Measurements from ENCODE around the gene IQSEC3. TPM values are rescaled to one million over a fixed set of nuclear protein-coding genes. Genes with fewer than 3 reads are reported as not detected.

The IQSEC3 gene
- total and polyA plus RNA-seq, 2 of the 13 experiments (the other 11 are each of a cell fraction or from before 2014, with no cell fraction given): not detected

DNA sequence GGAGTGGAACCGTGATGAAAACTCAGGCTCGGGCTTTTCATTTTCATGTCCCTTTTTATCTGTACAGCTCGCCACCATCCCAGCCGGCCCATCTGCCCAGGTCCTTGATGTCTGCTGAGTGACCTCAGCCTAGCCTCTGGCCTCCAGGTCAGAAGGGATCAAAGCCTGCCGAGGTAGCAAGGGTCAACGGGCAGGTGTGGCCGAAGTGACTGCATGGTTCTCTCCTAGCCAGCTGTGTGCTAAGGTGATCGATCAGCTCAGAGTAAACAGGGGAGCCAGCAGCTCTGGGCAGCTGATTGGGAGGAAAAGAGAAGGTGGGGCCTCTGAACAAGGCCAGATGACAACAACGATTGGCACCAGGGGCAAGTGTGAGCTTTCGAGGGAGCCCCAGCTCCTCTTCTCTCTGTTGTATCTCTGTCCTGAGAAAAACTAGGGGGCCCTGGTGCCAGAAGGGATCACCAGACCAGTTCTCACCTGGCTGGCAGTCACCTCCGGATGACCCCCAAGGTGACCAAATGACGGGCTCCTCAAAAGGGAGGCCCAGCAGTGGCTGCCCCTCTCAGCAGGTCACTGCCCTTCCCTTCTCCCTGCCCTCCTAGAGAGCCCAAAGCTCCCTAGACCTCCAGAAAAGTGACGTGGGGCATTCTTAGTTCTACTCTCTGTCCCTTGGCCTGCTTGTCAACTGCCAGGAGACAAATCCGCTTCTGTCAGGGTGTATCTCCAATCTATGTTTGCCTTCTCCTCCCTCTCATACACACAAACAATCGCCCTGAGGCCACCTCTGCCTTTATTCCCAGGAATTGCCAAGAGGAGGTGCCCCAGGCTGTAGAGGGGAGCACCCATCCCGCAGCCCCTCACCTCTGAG, 143.9 kb downstream of the IQSEC3 start (continued):
- TF ChIP-seq KDM1A (CRISPR knock-in tag; IDR thresholded peaks at IDR 0.05) (peak; percentile 94), ZNF557 (CRISPR knock-in tag; IDR thresholded peaks at IDR 0.05) (no peak), ZNF225 (CRISPR knock-in tag; IDR thresholded peaks at IDR 0.05) (no peak; the same call in 1 of the 2 replicates), ZNF761 (CRISPR knock-in tag; conservative IDR thresholded peaks at IDR 0.05) (peak; percentile 93), TBX3 (IDR thresholded peaks at IDR 0.05; ENCODE audit: borderline replicate concordance) (peak; percentile 99), SMAD9 (CRISPR knock-in tag; IDR thresholded peaks at IDR 0.05) (no peak), ZNF207 (IDR thresholded peaks at IDR 0.05; ENCODE audit: borderline replicate concordance) (no peak), PRPF4 (IDR thresholded peaks at IDR 0.05; ENCODE audit: low read depth, low read length, poor library complexity, severe bottlenecking) (no peak), ZSCAN20 (CRISPR knock-in tag; IDR thresholded peaks at IDR 0.05; ENCODE audit: borderline replicate concordance) (no peak), CENPT (CRISPR knock-in tag; IDR thresholded peaks at IDR 0.05; ENCODE audit: low read depth) (no peak), SNRNP70 (IDR thresholded peaks at IDR 0.05; ENCODE audit: low read depth, low read length) (no peak), KLF16 (CRISPR knock-in tag; IDR thresholded peaks at IDR 0.05) (peak in 1 of 2 experiments; percentile 96; a peak in 2 of 4 replicates), TRAFD1 (CRISPR knock-in tag; IDR thresholded peaks at IDR 0.05; ENCODE audit: borderline replicate concordance) (peak; percentile 38; the same call in 1 of the 2 replicates), RBM39 (IDR thresholded peaks at IDR 0.05; ENCODE audit: low read depth, low read length, poor library complexity, severe bottlenecking) (peak; percentile 33), MAZ (IDR thresholded peaks at IDR 0.05; ENCODE audit: borderline replicate concordance, low read depth, low read length) (peak; percentile 36; the same call in 1 of the 2 replicates), MAZ (CRISPR knock-in tag; IDR thresholded peaks at IDR 0.05; ENCODE audit: low read depth) (peak; percentile 88), HIVEP1 (CRISPR knock-in tag; IDR thresholded peaks at IDR 0.05) (peak; percentile 93), XBP1 (CRISPR knock-in tag; IDR thresholded peaks at IDR 0.05) (no peak), WIZ (CRISPR knock-in tag; IDR thresholded peaks at IDR 0.05) (0 out of 2 replicates have a peak, but pooled peaks have one; percentile 80)
- TF ChIP-seq, protein P1, sequence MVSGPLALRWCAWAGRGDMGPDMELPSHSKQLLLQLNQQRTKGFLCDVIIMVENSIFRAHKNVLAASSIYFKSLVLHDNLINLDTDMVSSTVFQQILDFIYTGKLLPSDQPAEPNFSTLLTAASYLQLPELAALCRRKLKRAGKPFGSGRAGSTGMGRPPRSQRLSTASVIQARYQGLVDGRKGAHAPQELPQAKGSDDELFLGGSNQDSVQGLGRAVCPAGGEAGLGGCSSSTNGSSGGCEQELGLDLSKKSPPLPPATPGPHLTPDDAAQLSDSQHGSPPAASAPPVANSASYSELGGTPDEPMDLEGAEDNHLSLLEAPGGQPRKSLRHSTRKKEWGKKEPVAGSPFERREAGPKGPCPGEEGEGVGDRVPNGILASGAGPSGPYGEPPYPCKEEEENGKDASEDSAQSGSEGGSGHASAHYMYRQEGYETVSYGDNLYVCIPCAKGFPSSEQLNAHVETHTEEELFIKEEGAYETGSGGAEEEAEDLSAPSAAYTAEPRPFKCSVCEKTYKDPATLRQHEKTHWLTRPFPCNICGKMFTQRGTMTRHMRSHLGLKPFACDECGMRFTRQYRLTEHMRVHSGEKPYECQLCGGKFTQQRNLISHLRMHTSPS (CRISPR knock-in tag; IDR thresholded peaks at IDR 0.05; ENCODE audit: low read depth): peak; percentile 92
- TF ChIP-seq, protein P2, sequence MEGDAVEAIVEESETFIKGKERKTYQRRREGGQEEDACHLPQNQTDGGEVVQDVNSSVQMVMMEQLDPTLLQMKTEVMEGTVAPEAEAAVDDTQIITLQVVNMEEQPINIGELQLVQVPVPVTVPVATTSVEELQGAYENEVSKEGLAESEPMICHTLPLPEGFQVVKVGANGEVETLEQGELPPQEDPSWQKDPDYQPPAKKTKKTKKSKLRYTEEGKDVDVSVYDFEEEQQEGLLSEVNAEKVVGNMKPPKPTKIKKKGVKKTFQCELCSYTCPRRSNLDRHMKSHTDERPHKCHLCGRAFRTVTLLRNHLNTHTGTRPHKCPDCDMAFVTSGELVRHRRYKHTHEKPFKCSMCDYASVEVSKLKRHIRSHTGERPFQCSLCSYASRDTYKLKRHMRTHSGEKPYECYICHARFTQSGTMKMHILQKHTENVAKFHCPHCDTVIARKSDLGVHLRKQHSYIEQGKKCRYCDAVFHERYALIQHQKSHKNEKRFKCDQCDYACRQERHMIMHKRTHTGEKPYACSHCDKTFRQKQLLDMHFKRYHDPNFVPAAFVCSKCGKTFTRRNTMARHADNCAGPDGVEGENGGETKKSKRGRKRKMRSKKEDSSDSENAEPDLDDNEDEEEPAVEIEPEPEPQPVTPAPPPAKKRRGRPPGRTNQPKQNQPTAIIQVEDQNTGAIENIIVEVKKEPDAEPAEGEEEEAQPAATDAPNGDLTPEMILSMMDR (CRISPR knock-in tag; IDR thresholded peaks at IDR 0.05): peak; percentile 37
